Keratinocyte (primary cell): ENCODE measurements around the gene PHACTR2.

Experiments
- CTCF ChIP-seq, 3 experiments: IDR thresholded peaks in 1 of 3; conservative IDR thresholded peaks in 1 of 3; optimal IDR thresholded peaks in 1 of 3; 2 replicates in 2 of 3; 3 replicates in 1 of 3; pipeline versions ENCODE3 to v1.5.1; 2011; ENCODE audit warnings: low read length in 3 of 3, mild to moderate bottlenecking in 3 of 3, moderate library complexity in 2 of 3, control low read depth in 1 of 3, inconsistent platforms in 1 of 3; ENCODE audit not compliant: insufficient read depth in 2 of 3; ENCODE audit errors: extremely low read depth in 1 of 3
- EZH2 ChIP-seq: IDR thresholded peaks from one replicate; pipeline ENCODE4 v1.6.1; 2012; ENCODE audit warnings: inconsistent platforms, mild to moderate bottlenecking, low read length, moderate library complexity

GRCh38 chr6:143701349-143702234 is 23.8 kb downstream of the PHACTR2 start:
- TF ChIP-seq CTCF (optimal IDR thresholded peaks at IDR 0.05 in 1 of 3, IDR thresholded peaks at IDR 0.05 in 1 of 3, conservative IDR thresholded peaks at IDR 0.05 in 1 of 3; ENCODE audit: extremely low read depth in 1 of 3, insufficient read depth in 2 of 3, low read length in 3 of 3) (no peak), EZH2 (no peak)
